ENCODE measurements around the gene WEE1.
A peak's percentile ranks its signal among the peaks of the same experiment; 100 is the strongest.
"Not testable (repeated sequence)": the region's sequence is repeated elsewhere in the genome, so short reads cannot be mapped to it uniquely, and the experiment has no call there.

WEE1 gene

GRCh38 chr11:9623053-9623452 is 49.6 kb downstream of the WEE1 start:
- DNase-seq (ENCODE audit: low spot score), result not testable (repeated sequence)

GRCh38 chr11:9624448-9624847 is 51.0 kb downstream of the WEE1 start:
- no peak for DNase-seq (ENCODE audit: low spot score)

GRCh38 chr11:9625162-9625561 is 51.7 kb downstream of the WEE1 start:
- DNase-seq (ENCODE audit: low spot score), result no peak

GRCh38 chr11:9625728-9626127 is 52.3 kb downstream of the WEE1 start:
- no peak for DNase-seq (ENCODE audit: low spot score)

GRCh38 chr11:9626496-9627394 is 53.3 kb downstream of the WEE1 start:
- DNase-seq (ENCODE audit: low spot score), result peak; percentile 71

- DNase-seq (ENCODE audit: low spot score), result no peak
These were observed 55.6 kb downstream of the WEE1 start for GRCh38 chr11:9629064-9629463.

GRCh38 chr11:9633679-9634078 is 60.2 kb downstream of the WEE1 start:
- no peak for DNase-seq (ENCODE audit: low spot score)

- no peak for DNase-seq (ENCODE audit: low spot score)
These were observed 63.2 kb downstream of the WEE1 start for GRCh38 chr11:9636691-9637090.

GRCh38 chr11:9639099-9639498 is 65.6 kb downstream of the WEE1 start:
- no peak for DNase-seq (ENCODE audit: low spot score)

Measured in ecto neural progenitor cell (in vitro differentiated cells).